ENCODE results near the gene CLSTN1. TPM values are rescaled to one million over a fixed set of nuclear protein-coding genes. Genes with fewer than 3 reads are reported as not detected.

The CLSTN1 gene
- total RNA-seq, 1 donor from 2014 or later, result 181 TPM

- Mint-ChIP-seq H3K36me3 (ENCODE audit: low read depth, unreplicated experiment) (peaks cover 7% of the 10 kb centered on the region), H3K27ac (ENCODE audit: unreplicated experiment) (no peak overlapping the region), H3K27me3 (ENCODE audit: low read depth, unreplicated experiment) (no peaks in the 10 kb centered on the region), H3K4me3 (ENCODE audit: unreplicated experiment) (no peak overlapping the region), H3K9me3 (ENCODE audit: unreplicated experiment) (no peaks in the 10 kb centered on the region), H3K4me1 (ENCODE audit: low read depth, unreplicated experiment) (peaks cover 3% of the 10 kb centered on the region)
- H3K9ac ChIP-seq (ENCODE audit: low read length), result no peak overlapping the region
- H3K9me3 ChIP-seq (ENCODE audit: insufficient read depth, low read depth, low read length), result no peaks in the 10 kb centered on the region
- no peaks in the 10 kb centered on the region for H3K27me3 ChIP-seq (ENCODE audit: insufficient read depth, low read length)
- H3K36me3 ChIP-seq (ENCODE audit: insufficient read depth, low read length), result peaks cover 2% of the 10 kb centered on the region
- H3K27ac ChIP-seq (ENCODE audit: low read depth, low read length), result no peak overlapping the region
- DNase-seq (ENCODE audit: low read depth) (no peak), FAIRE-seq (no peak)
- H3K4me3 ChIP-seq (ENCODE audit: insufficient read depth, low read depth, low read length), result no peak overlapping the region
- no peaks in the 10 kb centered on the region for H3K79me2 ChIP-seq (ENCODE audit: insufficient read depth, low read length)
- TF ChIP-seq, protein P1, sequence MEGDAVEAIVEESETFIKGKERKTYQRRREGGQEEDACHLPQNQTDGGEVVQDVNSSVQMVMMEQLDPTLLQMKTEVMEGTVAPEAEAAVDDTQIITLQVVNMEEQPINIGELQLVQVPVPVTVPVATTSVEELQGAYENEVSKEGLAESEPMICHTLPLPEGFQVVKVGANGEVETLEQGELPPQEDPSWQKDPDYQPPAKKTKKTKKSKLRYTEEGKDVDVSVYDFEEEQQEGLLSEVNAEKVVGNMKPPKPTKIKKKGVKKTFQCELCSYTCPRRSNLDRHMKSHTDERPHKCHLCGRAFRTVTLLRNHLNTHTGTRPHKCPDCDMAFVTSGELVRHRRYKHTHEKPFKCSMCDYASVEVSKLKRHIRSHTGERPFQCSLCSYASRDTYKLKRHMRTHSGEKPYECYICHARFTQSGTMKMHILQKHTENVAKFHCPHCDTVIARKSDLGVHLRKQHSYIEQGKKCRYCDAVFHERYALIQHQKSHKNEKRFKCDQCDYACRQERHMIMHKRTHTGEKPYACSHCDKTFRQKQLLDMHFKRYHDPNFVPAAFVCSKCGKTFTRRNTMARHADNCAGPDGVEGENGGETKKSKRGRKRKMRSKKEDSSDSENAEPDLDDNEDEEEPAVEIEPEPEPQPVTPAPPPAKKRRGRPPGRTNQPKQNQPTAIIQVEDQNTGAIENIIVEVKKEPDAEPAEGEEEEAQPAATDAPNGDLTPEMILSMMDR (IDR thresholded peaks at IDR 0.05; ENCODE audit: insufficient read depth, low read depth, low read length), result no peak
- TF ChIP-seq EZH2 (IDR thresholded peaks at IDR 0.05; ENCODE audit: insufficient read depth, low read length), result no peak
- no peak overlapping the region for H3K4me2 ChIP-seq (ENCODE audit: low read length)
- H4K20me1 ChIP-seq (ENCODE audit: insufficient read depth, low read length), result no peaks in the 10 kb centered on the region
- H3K4me1 ChIP-seq (ENCODE audit: insufficient read depth, low read length), result peaks cover 11% of the 10 kb centered on the region
- H2AFZ ChIP-seq (ENCODE audit: low read depth, low read length), result no peak overlapping the region
These were observed 106.4 kb downstream of the CLSTN1 start for GRCh38 chr1:9717193-9718005.

DNA sequence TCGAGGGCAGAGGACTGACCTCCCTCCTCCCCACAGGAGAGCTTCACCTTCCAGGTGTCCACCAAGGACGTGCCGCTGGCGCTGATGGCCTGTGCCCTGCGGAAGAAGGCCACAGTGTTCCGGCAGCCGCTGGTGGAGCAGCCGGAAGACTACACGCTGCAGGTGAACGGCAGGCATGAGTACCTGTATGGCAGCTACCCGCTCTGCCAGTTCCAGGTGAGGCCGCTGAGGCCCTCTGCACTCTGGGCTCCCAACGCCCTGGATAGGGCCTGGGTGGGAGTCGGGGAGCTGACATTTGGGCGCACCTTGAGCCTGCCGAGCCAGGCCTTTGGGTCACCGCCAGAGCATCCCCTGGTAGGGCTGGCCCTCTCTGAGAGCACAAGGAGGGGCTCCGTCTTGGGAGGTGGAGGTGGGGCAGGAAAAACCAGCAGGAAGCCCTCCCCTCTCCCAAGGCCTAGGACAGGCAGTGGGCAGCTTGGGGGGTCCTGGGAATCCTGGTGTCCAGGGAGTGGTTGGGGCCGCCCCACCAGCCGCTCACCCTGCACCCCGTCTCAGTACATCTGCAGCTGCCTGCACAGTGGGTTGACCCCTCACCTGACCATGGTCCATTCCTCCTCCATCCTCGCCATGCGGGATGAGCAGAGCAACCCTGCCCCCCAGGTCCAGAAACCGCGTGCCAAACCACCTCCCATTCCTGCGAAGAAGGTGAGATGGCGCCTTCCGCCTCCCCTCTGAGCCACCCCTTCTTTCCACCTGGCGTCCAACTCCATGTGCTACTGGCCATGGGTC, 107.2 kb downstream of the CLSTN1 start:
- no peak overlapping the region for H3K4me2 ChIP-seq (ENCODE audit: low read length)
- H3K27ac Mint-ChIP-seq (ENCODE audit: unreplicated experiment), result no peak overlapping the region
- no peaks in the 10 kb centered on the region for H3K79me2 ChIP-seq (ENCODE audit: insufficient read depth, low read length)
- no peak overlapping the region for H3K9ac ChIP-seq (ENCODE audit: low read length)
- FAIRE-seq, result no peak
- H4K20me1 ChIP-seq (ENCODE audit: insufficient read depth, low read length), result no peaks in the 10 kb centered on the region
- no peak overlapping the region for H3K4me3 Mint-ChIP-seq (ENCODE audit: unreplicated experiment)
- H3K9me3 Mint-ChIP-seq (ENCODE audit: unreplicated experiment), result no peaks in the 10 kb centered on the region
- peaks cover 7% of the 10 kb centered on the region for H3K36me3 Mint-ChIP-seq (ENCODE audit: low read depth, unreplicated experiment)
- H3K4me1 Mint-ChIP-seq (ENCODE audit: low read depth, unreplicated experiment), result peaks cover 3% of the 10 kb centered on the region
- H3K36me3 ChIP-seq (ENCODE audit: insufficient read depth, low read length), result no peaks in the 10 kb centered on the region
- DNase-seq (ENCODE audit: low read depth), result no peak
- TF ChIP-seq EZH2 (IDR thresholded peaks at IDR 0.05; ENCODE audit: insufficient read depth, low read length), result no peak
- TF ChIP-seq, protein P1 (IDR thresholded peaks at IDR 0.05; ENCODE audit: insufficient read depth, low read depth, low read length), result no peak
- no peaks in the 10 kb centered on the region for H3K27me3 ChIP-seq (ENCODE audit: insufficient read depth, low read length)
- H3K4me3 ChIP-seq (ENCODE audit: insufficient read depth, low read depth, low read length), result no peak overlapping the region
- H2AFZ ChIP-seq (ENCODE audit: low read depth, low read length), result no peak overlapping the region
- H3K9me3 ChIP-seq (ENCODE audit: insufficient read depth, low read depth, low read length), result no peaks in the 10 kb centered on the region
- no peaks in the 10 kb centered on the region for H3K27me3 Mint-ChIP-seq (ENCODE audit: low read depth, unreplicated experiment)
- no peak overlapping the region for H3K27ac ChIP-seq (ENCODE audit: low read depth, low read length)
- peaks cover 11% of the 10 kb centered on the region for H3K4me1 ChIP-seq (ENCODE audit: insufficient read depth, low read length)

Measured in astrocyte (in vitro differentiated cells and primary cell).